Stimulated activated CD4-positive, alpha-beta T cell treated with anti-CD3 and anti-CD28 coated beads, Interleukin-12 subunit alpha, Interleukin-12 subunit beta, amount 100 ng/mL, for 48 hours (primary cell): Measurements from ENCODE around the gene ALDH1A2.
"Not testable (repeated sequence)": the region's sequence is repeated elsewhere in the genome, so short reads cannot be mapped to it uniquely, and the experiment has no call there.

ENCODE experiments used
- DNase-seq, 3 donors: peaks; one replicate each; pipeline ENCODE4 v3.0.0-alpha.2; 2020; ENCODE audit warnings: low read depth in 2 of 3, low spot score in 1 of 3

ALDH1A2 gene

DNA sequence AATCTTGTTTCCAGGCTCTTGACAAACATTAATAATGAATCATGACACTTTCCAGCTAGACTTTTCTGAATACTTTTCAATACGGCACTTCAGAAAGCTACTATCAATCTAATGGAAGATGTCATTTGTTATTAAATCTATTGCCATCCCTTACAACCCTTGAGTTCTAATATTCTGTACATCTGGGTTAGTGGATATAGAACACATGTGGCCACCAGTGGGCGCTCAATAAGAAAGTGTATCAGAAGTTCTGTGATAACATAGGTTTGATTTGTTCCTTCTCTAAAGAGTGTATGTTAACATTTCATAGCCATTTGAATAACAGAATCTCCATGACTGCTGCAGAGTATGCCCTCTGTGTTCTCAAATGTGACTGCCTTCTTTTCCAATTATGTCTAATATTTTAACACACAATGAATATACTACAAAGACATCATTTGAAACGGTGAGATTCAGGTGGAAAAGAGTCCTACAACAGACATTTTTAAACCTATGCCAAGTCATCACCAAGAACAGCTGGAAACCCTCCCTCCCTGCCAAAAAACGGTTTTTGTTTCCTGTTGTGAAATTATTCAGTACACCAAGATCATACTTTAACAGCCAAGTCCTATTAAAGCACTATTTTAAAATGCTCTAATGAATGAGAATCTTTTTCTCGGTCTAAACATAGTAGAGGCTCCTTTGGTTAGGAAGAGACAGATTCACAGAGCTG lies 22.2 kb downstream of the ALDH1A2 start:
- DNase-seq = peak in 2 of 3 donors; percentile 22 to 30

GRCh38 chr15:58042006-58042405 lies 23.5 kb downstream of the ALDH1A2 start:
- no peak for DNase-seq

DNA sequence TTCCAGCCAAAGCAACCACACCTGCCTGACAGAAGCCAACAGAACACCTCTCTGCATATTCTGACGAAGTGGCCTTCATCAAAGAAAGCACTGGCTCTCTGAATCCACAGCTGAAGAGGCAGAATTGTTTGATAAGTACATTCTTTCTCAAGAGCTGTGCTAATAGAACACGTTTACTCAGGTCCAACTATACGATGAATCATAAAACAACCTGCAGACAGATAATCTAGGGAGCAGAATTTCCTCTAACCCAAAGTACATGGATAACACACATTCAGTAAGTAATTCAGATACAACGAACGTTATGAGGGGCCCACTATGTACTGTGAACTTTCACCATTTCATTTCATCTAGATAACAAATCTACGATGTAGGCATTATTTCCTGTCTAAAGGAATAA lies 25.4 kb downstream of the ALDH1A2 start:
- no peak for DNase-seq

DNA sequence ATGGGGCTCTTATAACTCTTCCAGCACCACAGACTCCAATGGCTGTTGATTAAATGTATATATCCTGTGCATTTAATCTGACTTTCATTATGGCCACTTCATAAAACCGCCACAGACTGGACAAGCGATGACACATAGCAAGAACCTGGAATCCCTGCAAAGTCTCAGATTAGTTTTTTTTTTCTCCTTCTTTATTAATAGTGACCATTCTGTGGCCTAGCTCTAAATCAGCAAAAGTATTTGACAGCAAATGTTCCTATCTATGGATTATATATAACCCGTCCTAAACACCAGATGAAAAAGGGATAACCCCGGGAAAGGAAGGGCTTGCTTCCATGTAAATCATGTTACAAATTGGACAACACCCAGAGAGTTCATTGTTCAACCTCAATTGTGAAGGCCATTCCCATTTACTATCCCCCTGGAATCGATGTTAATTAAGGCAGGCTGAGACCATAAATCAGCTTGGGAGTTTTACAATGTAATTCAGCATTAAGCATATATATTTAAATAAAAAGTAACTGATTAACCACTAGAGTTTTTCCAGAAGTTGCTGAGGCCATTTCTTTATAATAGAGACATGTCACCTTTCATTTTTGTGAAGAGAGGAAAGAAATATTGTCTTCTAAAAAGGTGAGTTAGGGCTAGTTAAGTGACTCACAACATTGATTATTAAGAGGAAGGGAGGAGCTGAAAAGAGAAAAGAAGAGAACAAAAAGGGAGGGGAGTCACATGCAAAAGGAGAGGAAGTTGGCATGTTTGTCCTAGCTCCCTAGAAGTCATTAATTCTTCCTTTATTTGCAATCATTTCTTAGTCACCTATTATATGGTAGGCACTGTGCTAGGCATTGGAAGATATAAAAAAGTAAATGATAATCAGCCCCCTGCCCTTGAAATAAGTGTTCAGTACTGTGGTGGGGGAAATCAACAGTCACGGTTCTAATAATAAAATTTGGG lies 26.2 kb downstream of the ALDH1A2 start:
- DNase-seq = no peak

GRCh38 chr15:58038426-58039078 lies 27.0 kb downstream of the ALDH1A2 start:
- no peak for DNase-seq

- no peak for DNase-seq
Observed at GRCh38 chr15:58037723-58038301, 27.7 kb downstream of the ALDH1A2 start.

DNA sequence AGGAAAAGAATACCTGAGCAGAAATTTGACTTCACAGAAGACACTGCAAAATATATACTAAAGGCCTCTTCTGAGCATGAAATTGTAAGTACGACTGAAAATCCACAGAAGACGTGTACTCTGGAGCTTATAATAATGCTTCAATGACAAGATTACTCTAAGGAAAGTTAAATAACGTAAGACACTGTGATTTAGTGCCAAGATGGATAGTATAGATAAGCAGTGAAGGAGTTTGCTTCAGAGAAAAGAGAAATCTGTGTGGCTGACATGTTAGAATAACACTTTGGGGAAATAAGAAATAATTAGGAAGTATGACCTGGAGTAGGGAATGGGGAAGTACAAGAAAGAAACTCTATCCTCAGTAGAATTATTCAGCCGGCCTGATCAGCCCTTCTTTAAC lies 28.9 kb downstream of the ALDH1A2 start:
- DNase-seq = no peak

DNA sequence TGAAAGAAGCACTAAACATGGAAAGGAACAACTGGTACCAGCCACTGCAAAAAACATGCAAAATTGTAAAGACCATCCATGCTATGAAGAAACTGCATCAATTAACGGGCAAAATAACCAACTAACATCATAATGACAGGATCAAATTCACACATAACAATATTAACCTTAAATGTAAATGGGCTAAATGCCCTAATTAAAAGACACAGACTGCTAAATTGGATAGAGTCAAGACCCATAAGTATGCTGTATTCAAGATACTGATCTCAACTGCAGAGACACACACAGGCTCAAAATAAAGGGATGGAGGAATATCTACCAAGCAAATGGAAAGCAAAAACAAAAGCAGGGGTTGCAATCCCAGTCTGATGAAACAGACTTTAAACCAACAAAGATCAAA lies 37.1 kb downstream of the ALDH1A2 start:
- DNase-seq = not testable (repeated sequence)

- no peak for DNase-seq
Observed at GRCh38 chr15:58026552-58026951, 39.0 kb downstream of the ALDH1A2 start.

GRCh38 chr15:58026051-58026450 lies 39.5 kb downstream of the ALDH1A2 start:
- DNase-seq = no peak

- DNase-seq = no peak
Observed at GRCh38 chr15:58021332-58022230, 43.9 kb downstream of the ALDH1A2 start.

GRCh38 chr15:58019503-58020376 lies 45.8 kb downstream of the ALDH1A2 start:
- no peak for DNase-seq

DNA sequence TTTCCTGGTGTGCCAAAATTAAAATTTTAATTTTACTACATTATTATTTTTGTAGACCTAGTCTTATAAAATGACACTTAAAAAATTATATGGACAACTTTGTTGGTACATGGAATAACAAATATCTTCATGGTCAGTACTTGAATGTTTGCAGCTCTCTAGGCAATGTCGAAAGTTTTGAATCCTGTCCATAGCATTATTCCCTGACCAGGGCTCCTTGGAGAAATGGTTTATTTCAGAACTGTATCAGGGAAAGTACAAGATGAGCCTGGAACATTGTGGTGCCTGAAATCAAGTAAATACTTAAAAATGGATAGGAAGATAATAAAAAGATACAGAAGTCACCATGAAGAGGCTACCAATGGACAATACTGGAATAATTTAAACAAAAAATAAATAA lies 47.6 kb downstream of the ALDH1A2 start:
- no peak for DNase-seq

DNA sequence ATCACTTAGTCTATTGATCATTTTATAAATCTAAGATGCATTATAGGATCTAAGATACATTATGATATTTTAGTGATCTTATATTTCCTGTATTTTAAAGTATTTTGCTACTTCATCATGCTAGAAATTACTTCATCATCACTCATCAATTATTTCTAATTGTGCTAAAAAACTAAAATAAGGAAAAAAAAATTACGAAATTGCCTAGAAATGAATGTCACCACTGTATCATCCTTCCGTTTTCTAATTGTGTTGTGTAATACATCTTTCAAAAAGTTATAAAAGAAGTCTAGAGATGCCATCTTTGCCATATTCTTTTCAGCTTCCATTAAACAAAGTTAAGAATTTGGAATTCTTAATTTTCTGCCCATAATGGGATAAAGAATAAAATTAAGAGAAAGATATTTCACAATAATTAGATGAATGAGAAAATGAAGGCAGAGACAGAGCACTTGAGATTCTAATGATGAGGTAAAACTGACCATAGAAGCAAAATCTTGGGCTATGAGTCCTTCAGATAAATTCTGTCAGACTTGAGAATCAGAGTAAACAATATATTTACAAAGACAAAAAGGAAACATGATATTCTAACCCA lies 48.8 kb downstream of the ALDH1A2 start:
- no peak for DNase-seq

DNA sequence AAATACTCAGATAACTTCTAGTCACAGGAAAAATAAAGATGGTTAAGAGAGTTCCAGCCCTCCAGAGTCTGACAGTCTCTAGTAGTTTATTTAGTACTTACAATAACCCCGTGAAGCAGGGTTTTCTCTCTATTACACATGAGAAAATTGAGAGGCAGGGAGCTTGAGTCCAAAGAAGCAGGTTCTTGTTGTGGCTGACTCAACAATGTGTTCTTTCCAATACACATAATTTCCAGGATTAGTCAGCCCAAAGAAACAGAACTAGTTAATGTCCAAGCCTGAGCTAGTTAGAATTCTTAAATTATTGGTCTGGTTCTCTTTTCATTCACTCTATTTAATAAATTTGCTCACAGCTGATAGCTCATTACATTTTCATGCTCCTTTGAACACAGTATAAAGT lies 49.9 kb downstream of the ALDH1A2 start:
- DNase-seq = no peak

- no peak for DNase-seq
Observed at GRCh38 chr15:58014470-58014869, 51.0 kb downstream of the ALDH1A2 start.

DNA sequence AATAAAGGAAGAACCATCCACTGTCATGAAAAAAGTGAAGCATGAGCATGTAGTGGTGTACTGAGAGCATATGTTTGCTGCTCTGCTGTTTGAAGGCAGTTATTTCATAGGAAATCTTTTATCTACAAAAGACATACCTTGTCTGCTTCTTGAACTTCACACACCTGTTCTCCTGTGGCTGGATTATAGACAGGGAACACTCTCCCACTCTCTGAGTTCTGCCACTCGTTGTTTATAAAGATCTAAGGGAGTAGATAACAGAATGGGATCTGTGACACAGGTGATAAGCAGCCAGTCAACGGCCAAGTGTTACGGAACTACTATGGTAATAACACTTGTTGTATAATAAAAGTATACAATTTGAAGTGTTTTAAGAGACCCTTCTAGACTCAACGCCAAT lies 51.5 kb downstream of the ALDH1A2 start:
- no peak for DNase-seq

DNA sequence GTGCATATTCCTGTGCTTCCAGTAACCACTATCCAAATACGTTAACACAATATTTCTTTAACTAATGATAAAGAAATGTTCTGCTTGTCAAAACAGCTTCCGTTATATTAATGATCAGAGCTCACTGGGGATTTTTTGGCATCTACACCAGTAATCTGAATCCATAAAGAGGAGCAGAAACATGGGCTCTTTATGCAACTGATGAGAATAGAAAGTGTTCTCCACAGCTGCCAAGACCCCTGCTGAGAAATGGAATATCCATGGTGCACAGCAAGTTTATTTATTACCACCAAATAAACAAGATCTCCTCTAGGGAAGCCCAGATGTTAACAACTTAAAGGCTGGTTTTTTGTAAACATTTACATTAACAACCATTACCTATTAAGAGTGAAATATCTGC lies 54.5 kb downstream of the ALDH1A2 start:
- DNase-seq = no peak

DNA sequence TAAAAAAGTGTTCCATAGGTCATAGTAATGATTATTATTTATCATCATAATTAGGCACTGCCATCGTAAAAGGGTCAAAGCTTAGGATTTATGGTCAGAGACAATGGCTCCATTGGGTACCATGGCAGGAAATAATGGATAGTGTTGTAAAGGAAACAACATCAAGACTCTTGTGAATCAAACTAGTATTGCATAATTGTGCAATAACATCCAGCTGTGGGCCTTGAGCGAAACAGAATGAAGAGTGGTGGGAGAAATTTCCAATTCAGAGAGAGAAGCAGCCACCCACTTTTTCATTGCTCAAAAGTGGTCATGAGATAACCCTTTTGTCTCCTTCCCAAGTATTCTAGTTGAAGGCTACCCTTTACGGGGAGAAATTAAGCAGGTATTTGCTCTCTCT lies 61.7 kb downstream of the ALDH1A2 start:
- no peak for DNase-seq
